Upper lobe of left lung (tissue), 4 donors: ENCODE data around the gene U2AF2.

Experiments used
- EP300 ChIP-seq, 4 donors: sonication (generic); formaldehyde crosslinking; IDR thresholded peaks; one replicate each; pipeline ENCODE4 v1.5.1; 2017; ENCODE audit warnings: antibody characterized with exemption in 4 of 4, control low read depth in 2 of 4
- POLR2A ChIP-seq, 4 donors: fragments of 450-650 bp; IDR thresholded peaks; one replicate each; pipeline ENCODE4 v1.5.1; 2016 to 2017; ENCODE audit warnings: antibody characterized with exemption in 4 of 4, mild to moderate bottlenecking in 2 of 4
- POLR2AphosphoS5 ChIP-seq, 2 donors: sonication (generic); formaldehyde crosslinking; IDR thresholded peaks; one replicate each; pipeline ENCODE4 v1.5.1; 2017; ENCODE audit warnings: antibody characterized with exemption in 2 of 2
- TF ChIP-seq, protein P1 (sequence below), 6 experiments: fragments of 450-650 bp in 4 of 6; fragments of 200-600 bp in 2 of 6; sonication (generic) in 2 of 6; IDR thresholded peaks; one replicate each; pipeline ENCODE4 v1.5.1; 2016 to 2019; ENCODE audit warnings: antibody characterized with exemption in 6 of 6

DNA sequence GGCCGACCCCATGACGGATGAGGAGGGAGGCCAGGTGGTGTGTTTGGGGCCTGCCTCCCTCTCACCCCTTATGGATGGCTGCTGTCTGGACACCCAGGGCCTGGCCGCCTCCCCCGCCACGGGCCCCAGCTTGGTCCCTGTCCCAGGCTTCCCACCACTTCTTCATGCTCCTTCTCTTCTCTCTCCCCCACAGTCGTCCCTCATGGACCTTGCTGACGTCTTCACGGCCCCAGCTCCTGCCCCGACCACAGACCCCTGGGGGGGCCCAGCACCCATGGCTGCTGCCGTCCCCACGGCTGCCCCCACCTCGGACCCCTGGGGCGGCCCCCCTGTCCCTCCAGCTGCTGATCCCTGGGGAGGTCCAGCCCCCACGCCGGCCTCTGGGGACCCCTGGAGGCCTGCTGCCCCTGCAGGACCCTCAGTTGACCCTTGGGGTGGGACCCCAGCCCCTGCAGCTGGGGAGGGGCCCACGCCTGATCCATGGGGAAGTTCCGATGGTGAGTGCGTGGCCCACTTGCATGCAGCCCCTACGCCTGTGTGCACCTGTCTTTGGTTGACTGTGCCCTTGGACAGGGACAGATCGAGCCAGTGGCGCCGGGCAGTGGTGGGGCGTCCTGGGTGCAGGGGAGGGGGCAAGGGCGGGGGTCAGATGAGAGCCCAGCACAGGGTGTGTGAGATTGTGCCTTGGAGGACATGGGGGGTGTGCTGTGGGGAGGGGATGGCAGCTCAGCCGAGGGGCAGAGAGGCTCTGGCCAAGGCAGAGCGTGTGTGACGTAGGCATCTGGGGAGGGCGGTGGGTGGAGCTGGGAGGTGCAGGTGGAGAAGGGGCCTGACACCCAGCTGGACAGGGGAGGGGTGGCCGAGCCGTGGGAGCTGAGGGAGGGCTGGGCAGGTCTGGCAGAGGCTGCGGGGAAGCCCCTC is 37.0 kb downstream of the U2AF2 start:
- TF ChIP-seq POLR2AphosphoS5 (IDR thresholded peaks at IDR 0.05) (no peak), POLR2A (IDR thresholded peaks at IDR 0.05) (no peak), EP300 (IDR thresholded peaks at IDR 0.05) (no peak)
- TF ChIP-seq, protein P1, sequence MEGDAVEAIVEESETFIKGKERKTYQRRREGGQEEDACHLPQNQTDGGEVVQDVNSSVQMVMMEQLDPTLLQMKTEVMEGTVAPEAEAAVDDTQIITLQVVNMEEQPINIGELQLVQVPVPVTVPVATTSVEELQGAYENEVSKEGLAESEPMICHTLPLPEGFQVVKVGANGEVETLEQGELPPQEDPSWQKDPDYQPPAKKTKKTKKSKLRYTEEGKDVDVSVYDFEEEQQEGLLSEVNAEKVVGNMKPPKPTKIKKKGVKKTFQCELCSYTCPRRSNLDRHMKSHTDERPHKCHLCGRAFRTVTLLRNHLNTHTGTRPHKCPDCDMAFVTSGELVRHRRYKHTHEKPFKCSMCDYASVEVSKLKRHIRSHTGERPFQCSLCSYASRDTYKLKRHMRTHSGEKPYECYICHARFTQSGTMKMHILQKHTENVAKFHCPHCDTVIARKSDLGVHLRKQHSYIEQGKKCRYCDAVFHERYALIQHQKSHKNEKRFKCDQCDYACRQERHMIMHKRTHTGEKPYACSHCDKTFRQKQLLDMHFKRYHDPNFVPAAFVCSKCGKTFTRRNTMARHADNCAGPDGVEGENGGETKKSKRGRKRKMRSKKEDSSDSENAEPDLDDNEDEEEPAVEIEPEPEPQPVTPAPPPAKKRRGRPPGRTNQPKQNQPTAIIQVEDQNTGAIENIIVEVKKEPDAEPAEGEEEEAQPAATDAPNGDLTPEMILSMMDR (IDR thresholded peaks at IDR 0.05): no peak
